Right cardiac atrium (tissue), 5 donors: ENCODE data around the gene IL1RL2. TPM values are rescaled to one million over a fixed set of nuclear protein-coding genes. Genes with fewer than 3 reads are reported as not detected.

ENCODE experiments used
- ATAC-seq, 2 donors: fragments of 200-7000 bp; cut with Tn5 transposase; one replicate each; pipeline versions ENCODE4 v1.8.0 to v1.9.1; 2020; ENCODE audit warnings: moderate library complexity in 2 of 2, mild to moderate bottlenecking in 1 of 2
- DNase-seq, 3 donors: peaks; one replicate each; pipeline ENCODE4 v3.0.0-alpha.2; 2020
- H3K27ac ChIP-seq: one replicate; pipeline ENCODE4 v1.5.1; 2013; ENCODE audit warnings: mild to moderate bottlenecking, low read length, control low read depth, moderate library complexity
- H3K27me3 ChIP-seq: one replicate; pipeline ENCODE4 v1.6.1; 2013; ENCODE audit not compliant: control insufficient read depth, insufficient read depth
- H3K4me1 ChIP-seq: one replicate; pipeline ENCODE4 v1.6.1; 2013; ENCODE audit warnings: low read length; ENCODE audit not compliant: control insufficient read depth, insufficient read depth
- H3K4me3 ChIP-seq: one replicate; pipeline ENCODE4 v1.5.1; 2013; ENCODE audit warnings: low read length, control low read depth
- H3K9me3 ChIP-seq: one replicate; pipeline ENCODE4 v1.6.1; 2013; ENCODE audit warnings: low read length; ENCODE audit not compliant: control insufficient read depth
- WGBS: extraction: QIAGEN DNeasy Blood & Tissue Kit; methylation state at CpG from one replicate; pipeline ENCODE4 v1.1.7; 2013; 5-methylcytosine and 5-hydroxymethylcytosine counted together
- intact Hi-C, 4 donors: fragments of 100-400 bp; cut with DNase I; formaldehyde crosslinking; loops; one replicate each; pipeline versions ENCODE4 v1.11.0 to v1.14.0; 2022 to 2023
- polyA plus RNA-seq: library from polyadenylated mRNA; stranded (reverse); fragments of 200-250 nt; gene quantifications from one replicate; pipeline ENCODE4 v1.2.3, GENCODE V29; 2013
- total RNA-seq, 4 donors: library from RNA; stranded (reverse); fragmentation: NEBNext Ultra II Directional; extraction: Animal tissue kit (Norgen Biotek cat#: 25700); gene quantifications; one replicate each; pipeline ENCODE4 v1.2.1, GENCODE V29; 2021
- donor health status: healthy with polysubstance abuse.
- donor health status: DM: no; HTN: yes; CAD: no.
- donor health status: DM: no; HTN: no; CAD: no.
- donor health status: DM: no; HTN: yes; CAD: no; lungs with severe emphysema.
- donor health status: DM: yes; HTN: yes; CAD: no.

Gene IL1RL2
- total and polyA plus RNA-seq, 5 donors: 0.07 to 0.46 (median 0.32) TPM

GRCh38 chr2:102229141-102229769 lies 42.4 kb downstream of the IL1RL2 start:
- peaks cover 2% of the 10 kb centered on the region for H3K4me1 ChIP-seq
- no peak for DNase-seq
- H3K27me3 ChIP-seq: no peaks in the 10 kb centered on the region
- 80% methylated on average over 6 of the region's 6 CpGs for WGBS
- no peaks in the 10 kb centered on the region for H3K9me3 ChIP-seq
- intact Hi-C loops: no loop called here
- H3K27ac ChIP-seq: peak overlapping the region; percentile 30
- ATAC-seq: no peak
- no peak overlapping the region for H3K4me3 ChIP-seq

- Histone ChIP-seq H3K27ac (no peak overlapping the region), H3K27me3 (no peaks in the 10 kb centered on the region), H3K9me3 (no peaks in the 10 kb centered on the region), H3K4me1 (peaks cover 2% of the 10 kb centered on the region), H3K4me3 (no peak overlapping the region)
- 89% methylated on average over 9 of the region's 9 CpGs for WGBS
- ATAC-seq (no peak), DNase-seq (no peak)
- intact Hi-C loops: loop anchor here in 1 of 4 donors (10.0 kb wide), 1 partner anchor 46 kb away; the partner anchor contains the start of gene IL1RL2
Observed at GRCh38 chr2:102230410-102230909, 43.6 kb downstream of the IL1RL2 start.

DNA sequence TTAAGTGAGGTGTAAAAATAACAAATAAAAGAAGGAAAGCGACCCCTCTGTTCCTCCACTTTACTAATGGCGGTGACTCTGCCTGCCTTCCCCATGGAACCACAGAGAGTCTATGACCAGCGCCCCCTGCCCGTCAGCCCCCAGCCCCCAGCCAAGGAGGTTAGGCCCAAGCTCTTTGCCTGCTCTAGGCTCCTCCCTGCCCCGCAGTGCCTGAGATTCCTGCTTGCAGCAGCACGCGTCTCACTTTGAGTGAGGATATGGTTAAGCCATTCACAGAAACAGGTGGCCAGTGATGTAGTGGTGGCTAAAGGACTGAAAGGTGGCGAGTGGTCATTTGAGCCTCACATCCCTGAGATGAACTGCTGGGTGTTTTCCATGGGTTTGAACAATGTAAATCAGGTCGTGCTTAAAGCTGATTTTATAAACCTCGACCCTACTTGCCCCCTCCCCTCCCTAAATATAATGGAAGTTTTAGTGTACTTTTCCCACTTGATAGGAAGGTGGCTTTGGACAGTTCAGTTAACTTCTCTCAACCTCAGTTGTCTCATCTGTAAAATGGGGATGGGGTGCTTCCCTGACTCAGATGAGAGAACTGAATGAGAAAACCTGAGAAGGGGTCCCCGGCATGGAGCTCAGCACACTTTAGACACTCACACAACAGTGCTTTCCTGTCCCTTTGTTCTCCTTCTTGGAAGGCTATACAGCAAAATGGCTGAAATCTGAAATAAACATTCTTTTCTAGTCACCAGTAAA lies 46.5 kb downstream of the IL1RL2 start:
- no peak for DNase-seq
- intact Hi-C loops: loop anchor here in 1 of 4 donors (10.0 kb wide), 1 partner anchor 49 kb away; the partner anchor contains the start of gene IL1RL2
- WGBS: 92% methylated on average over 11 of the region's 11 CpGs

DNA sequence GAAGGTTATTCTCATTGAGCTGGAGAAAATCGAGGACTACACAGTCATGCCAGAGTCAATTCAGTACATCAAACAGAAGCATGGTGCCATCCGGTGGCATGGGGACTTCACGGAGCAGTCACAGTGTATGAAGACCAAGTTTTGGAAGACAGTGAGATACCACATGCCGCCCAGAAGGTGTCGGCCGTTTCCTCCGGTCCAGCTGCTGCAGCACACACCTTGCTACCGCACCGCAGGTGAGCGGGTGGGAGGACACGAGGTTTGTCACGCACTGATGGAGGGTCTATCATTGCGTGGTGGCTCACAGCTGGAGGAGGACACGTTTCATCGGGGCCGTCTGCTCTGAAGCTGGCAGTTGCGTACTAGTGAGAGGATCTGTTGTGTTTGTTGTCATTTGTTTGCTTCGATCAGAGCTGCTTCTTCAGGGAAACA lies 48.2 kb downstream of the IL1RL2 start:
- no peak for DNase-seq
- Histone ChIP-seq H3K27me3 (no peaks in the 10 kb centered on the region), H3K4me1 (no peaks in the 10 kb centered on the region), H3K27ac (no peak overlapping the region), H3K9me3 (no peaks in the 10 kb centered on the region), H3K4me3 (no peak overlapping the region)
- intact Hi-C loops: loop anchor here in 2 of 4 donors (5.0 to 10.0 kb wide), 2 partner anchors 50 to 228 kb away; partner anchors contain the start of gene IL1RL2 (in 1 of the 2)
- no peak for ATAC-seq
- WGBS: 95% methylated on average over 18 of the region's 18 CpGs

More for the DNA sequence above, 46.5 kb downstream of the IL1RL2 start:
- H3K4me1 ChIP-seq: peaks cover 2% of the 10 kb centered on the region
- no peak overlapping the region for H3K27ac ChIP-seq
- no peaks in the 10 kb centered on the region for H3K27me3 ChIP-seq
- no peak overlapping the region for H3K4me3 ChIP-seq
- H3K9me3 ChIP-seq: no peaks in the 10 kb centered on the region
- no peak for ATAC-seq

DNA sequence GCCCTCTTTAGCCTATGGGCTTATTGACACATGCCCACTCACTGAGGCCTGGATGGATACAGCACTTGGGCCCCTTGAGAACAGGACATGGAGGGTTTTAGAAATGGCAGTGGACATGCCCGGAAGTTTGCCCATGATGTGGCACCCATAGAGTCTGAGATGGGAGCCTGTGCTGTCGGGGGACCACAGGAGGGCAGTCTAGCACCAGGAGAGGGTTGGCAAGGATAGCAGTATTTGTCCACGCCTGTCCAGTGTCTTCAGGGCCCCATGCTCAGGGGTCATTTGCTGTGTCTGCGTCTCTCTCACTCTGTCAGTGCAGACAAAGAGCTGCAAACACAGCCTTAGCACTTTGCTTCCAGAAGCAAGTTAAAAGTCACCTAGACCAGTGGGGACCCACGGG lies 48.7 kb downstream of the IL1RL2 start:
- intact Hi-C loops: loop anchor here in 2 of 4 donors (5.0 to 10.0 kb wide), 2 partner anchors 51 to 228 kb away; partner anchors contain the start of gene IL1RL2 (in 1 of the 2)
- DNase-seq (no peak), ATAC-seq (peak in 1 of 2 donors; percentile 28)
- Histone ChIP-seq H3K27ac (no peak overlapping the region), H3K9me3 (no peaks in the 10 kb centered on the region), H3K4me1 (no peaks in the 10 kb centered on the region), H3K4me3 (no peak overlapping the region), H3K27me3 (no peaks in the 10 kb centered on the region)
- WGBS: 78% methylated on average over 5 of the region's 5 CpGs

GRCh38 chr2:102236132-102236531 lies 49.3 kb downstream of the IL1RL2 start:
- no peak for ATAC-seq
- no peaks in the 10 kb centered on the region for H3K4me1 ChIP-seq
- no peak overlapping the region for H3K4me3 ChIP-seq
- no peaks in the 10 kb centered on the region for H3K9me3 ChIP-seq
- no peak for DNase-seq
- WGBS: 73% methylated on average over 5 of the region's 5 CpGs
- H3K27me3 ChIP-seq: no peaks in the 10 kb centered on the region
- no peak overlapping the region for H3K27ac ChIP-seq
- intact Hi-C loops: loop anchor here in 2 of 4 donors (5.0 to 10.0 kb wide), 2 partner anchors 51 to 229 kb away; partner anchors contain the start of gene IL1RL2 (in 1 of the 2)

- Histone ChIP-seq H3K9me3 (no peaks in the 10 kb centered on the region), H3K27me3 (no peaks in the 10 kb centered on the region), H3K4me1 (no peaks in the 10 kb centered on the region), H3K4me3 (no peak overlapping the region), H3K27ac (no peak overlapping the region)
- intact Hi-C loops: loop anchor here in 2 of 4 donors (5.0 to 10.0 kb wide), 2 partner anchors 52 to 230 kb away; partner anchors contain the start of gene IL1RL2 (in 1 of the 2)
- DNase-seq: no peak
- no peak for ATAC-seq
- WGBS: 97% methylated on average over 11 of the region's 11 CpGs
Observed at GRCh38 chr2:102237176-102237575, 50.4 kb downstream of the IL1RL2 start.

- 61% methylated on average over 10 of the region's 10 CpGs for WGBS
- Histone ChIP-seq H3K27ac (no peak overlapping the region), H3K27me3 (no peaks in the 10 kb centered on the region), H3K4me3 (no peak overlapping the region), H3K4me1 (no peaks in the 10 kb centered on the region), H3K9me3 (no peaks in the 10 kb centered on the region)
- DNase-seq (peak in 2 of 3 donors; percentile 56 to 62), ATAC-seq (peak in 1 of 2 donors; percentile 54)
- intact Hi-C loops: loop anchor here in 2 of 4 donors (5.0 to 10.0 kb wide), 2 partner anchors 53 to 231 kb away; partner anchors contain the start of gene IL1RL2 (in 1 of the 2)
Observed at GRCh38 chr2:102238039-102238756, 51.4 kb downstream of the IL1RL2 start.

DNA sequence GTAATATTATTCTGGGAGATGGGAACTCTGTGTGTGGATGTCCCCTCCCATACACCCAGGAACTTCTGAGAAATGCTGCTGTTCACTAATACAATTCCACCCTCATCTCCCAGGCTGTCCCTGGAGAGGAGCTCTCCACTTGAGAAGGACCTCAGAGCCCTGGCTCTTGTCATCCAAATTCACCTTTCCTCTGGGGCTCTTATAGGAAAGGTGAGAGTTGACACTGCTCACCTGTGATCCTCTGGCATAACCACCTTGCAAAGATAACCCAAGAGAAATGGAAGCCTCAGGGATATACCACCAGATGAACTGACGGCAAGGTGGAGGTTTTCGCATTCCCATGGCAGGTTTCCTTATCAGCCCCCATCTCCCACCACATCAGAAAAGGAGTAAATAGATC lies 52.0 kb downstream of the IL1RL2 start:
- Histone ChIP-seq H3K9me3 (no peaks in the 10 kb centered on the region), H3K4me3 (no peak overlapping the region), H3K27ac (no peak overlapping the region), H3K27me3 (no peaks in the 10 kb centered on the region), H3K4me1 (no peaks in the 10 kb centered on the region)
- intact Hi-C loops: loop anchor here in 2 of 4 donors (5.0 to 10.0 kb wide), 2 partner anchors 54 to 231 kb away; partner anchors contain the start of gene IL1RL2 (in 1 of the 2)
- no peak for ATAC-seq
- no peak for DNase-seq
- 98% methylated on average over 2 of the region's 2 CpGs for WGBS

DNA sequence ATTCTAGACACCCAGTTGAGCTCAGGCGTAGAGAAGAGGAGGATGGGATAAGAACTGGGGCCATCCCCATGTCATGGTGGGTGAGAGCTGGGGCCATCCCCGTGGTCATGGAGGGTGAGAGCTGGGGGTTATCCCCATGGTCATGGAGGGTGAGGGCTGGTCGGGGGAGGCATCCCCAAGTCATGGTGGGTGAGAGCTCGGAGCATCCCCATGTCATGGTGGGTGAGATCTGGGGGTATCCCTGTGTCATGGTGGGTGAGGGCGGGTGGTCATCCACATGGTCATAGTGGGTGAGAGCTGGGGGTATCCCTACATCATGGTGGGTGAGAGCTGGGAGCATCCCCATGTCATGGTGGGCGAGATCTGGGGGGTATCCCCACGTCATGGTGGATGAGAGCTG lies 52.5 kb downstream of the IL1RL2 start:
- Histone ChIP-seq H3K27me3 (no peaks in the 10 kb centered on the region), H3K4me3 (no peak overlapping the region), H3K9me3 (no peaks in the 10 kb centered on the region), H3K27ac (no peak overlapping the region), H3K4me1 (no peaks in the 10 kb centered on the region)
- ATAC-seq (no peak), DNase-seq (no peak)
- 97% methylated on average over 7 of the region's 7 CpGs for WGBS
- intact Hi-C loops: loop anchor here in 2 of 4 donors (5.0 to 10.0 kb wide), 2 partner anchors 55 to 232 kb away; partner anchors contain the start of gene IL1RL2 (in 1 of the 2)
